ENCODE measurements around the gene DDX11.
"Not testable (repeated sequence)": the region's sequence is repeated elsewhere in the genome, so short reads cannot be mapped to it uniquely, and the experiment has no call there.

The DDX11 gene

GRCh38 chr12:31125171-31125570 lies 51.5 kb downstream of the DDX11 start:
- not testable (repeated sequence) for DNase-seq

- not testable (repeated sequence) for DNase-seq
Observed at GRCh38 chr12:31127209-31127848, 53.7 kb downstream of the DDX11 start.

- DNase-seq: not testable (repeated sequence)
Observed at GRCh38 chr12:31136581-31136980, 62.9 kb downstream of the DDX11 start.

GRCh38 chr12:31144768-31145167 lies 71.1 kb downstream of the DDX11 start:
- DNase-seq: peak in 2 of 3 experiments; percentile 1 to 28

GRCh38 chr12:31145296-31145695 lies 71.6 kb downstream of the DDX11 start:
- DNase-seq: peak in 1 of 3 experiments; percentile 9

- DNase-seq: not testable (repeated sequence)
Observed at GRCh38 chr12:31147415-31147814, 73.8 kb downstream of the DDX11 start.

GRCh38 chr12:31150766-31151165 lies 77.1 kb downstream of the DDX11 start:
- not testable (repeated sequence) for DNase-seq

Data from NCI-H1417 (cell line).